Progenitor cell of endocrine pancreas (in vitro differentiated cells): ENCODE data around the gene AMACR. TPM values are rescaled to one million over a fixed set of nuclear protein-coding genes. Genes with fewer than 3 reads are reported as not detected.

ENCODE experiments used
- DNase-seq: peaks from one replicate; pipeline ENCODE4 v3.0.0; 2021; ENCODE audit warnings: low spot score; ENCODE audit not compliant: unreplicated experiment
- H3K27ac Mint-ChIP-seq: 2 replicates; pipeline ENCODE4 v1.8.0; 2021; ENCODE audit warnings: mild to moderate bottlenecking, moderate library complexity, mixed read lengths
- H3K27me3 Mint-ChIP-seq: 2 replicates; pipeline ENCODE4 v1.8.0; 2021; ENCODE audit warnings: mixed read lengths
- H3K36me3 Mint-ChIP-seq: 2 replicates; pipeline ENCODE4 v1.8.0; 2022; ENCODE audit warnings: mixed read lengths; ENCODE audit not compliant: insufficient read depth
- H3K4me1 Mint-ChIP-seq: 2 replicates; pipeline ENCODE4 v1.8.0; 2021; ENCODE audit warnings: low read depth, mixed read lengths
- H3K4me3 Mint-ChIP-seq: 2 replicates; pipeline ENCODE4 v1.8.0; 2021; ENCODE audit warnings: low read depth, mild to moderate bottlenecking, moderate library complexity, mixed read lengths
- H3K9me3 Mint-ChIP-seq: 2 replicates; pipeline ENCODE4 v1.8.0; 2021; ENCODE audit warnings: low read depth, mixed read lengths
- long read RNA-seq: library from polyadenylated mRNA; unstranded; transcript quantifications from one replicate; pipeline ENCODE4 v2.0.0, GENCODE V29; 2020
- total RNA-seq: library from RNA; stranded (reverse); gene quantifications from 2 replicates; pipeline ENCODE4 v1.2.1, GENCODE V29; 2021
- TF ChIP-seq, protein P1 (sequence below): fragments of 200-600 bp; sonication (generic); IDR thresholded peaks from one replicate; pipeline ENCODE4 v1.5.0; 2021; ENCODE audit warnings: antibody characterized with exemption, mild to moderate bottlenecking; ENCODE audit not compliant: unreplicated experiment

Gene AMACR
- 22.0 and 22.1 TPM in 2 replicates for total RNA-seq
- long read RNA-seq, full-length matches to known transcripts = 198 of 201 reads
- long read RNA-seq, partial matches to known transcripts = 1 of 201 reads
- long read RNA-seq, other reads (novel, unspliced or antisense) = 2 of 201 reads

DNA sequence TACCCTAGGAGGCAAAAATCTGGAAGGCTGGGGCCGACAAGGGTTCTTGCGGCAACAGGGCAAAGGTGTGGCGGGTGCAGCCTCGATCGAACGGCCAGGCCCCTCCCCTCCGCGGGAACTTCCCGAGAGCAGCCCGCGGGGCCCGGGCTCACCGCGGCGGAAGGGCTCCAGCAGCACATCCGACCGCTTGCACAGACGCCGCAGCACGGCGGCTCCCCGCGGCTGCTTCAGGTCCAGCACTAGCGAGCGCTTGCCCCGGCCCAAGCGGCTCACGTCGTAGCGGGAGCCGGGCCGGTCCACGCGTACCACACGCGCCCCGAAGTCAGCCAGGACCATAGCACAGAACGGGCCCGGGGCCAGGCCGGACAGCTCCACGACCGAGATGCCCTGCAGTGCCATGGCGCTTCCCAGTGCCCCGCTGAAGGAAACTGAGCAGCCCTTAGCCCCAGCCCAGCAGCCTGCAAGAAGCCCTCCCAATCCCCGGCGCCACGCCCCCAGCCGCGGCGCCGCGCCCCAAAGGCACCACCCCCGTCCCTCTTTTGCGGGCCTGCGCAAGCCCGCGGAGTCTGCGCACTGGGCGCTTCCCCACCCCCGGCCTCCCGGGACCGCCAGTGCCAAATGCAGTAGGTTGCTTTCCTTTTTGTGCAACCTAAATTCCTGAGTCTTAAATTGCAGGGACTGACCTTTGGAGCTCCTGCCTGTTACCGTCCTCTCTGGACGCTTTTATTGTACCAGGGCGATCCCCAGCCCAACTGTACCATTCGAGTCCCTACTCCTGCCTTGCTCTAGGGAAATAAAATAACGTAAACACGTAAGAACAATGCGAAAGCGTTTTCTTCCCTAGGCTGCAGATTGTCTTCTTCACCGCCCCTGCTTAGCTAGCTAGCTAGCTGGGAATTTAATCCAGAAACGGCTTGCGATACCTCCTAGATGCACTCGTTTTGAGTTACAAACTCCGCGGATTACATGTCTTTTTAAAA is at the start of gene AMACR:
Gene AMACR (minus strand): TSS at position 430 of the 980 bp plus-strand sequence. CDS start 31 bp downstream, at position 399.
- Mint-ChIP-seq H3K4me1 (peaks cover 45% of the 10 kb centered on the region), H3K27me3 (no peaks in the 10 kb centered on the region), H3K4me3 (peak within 1 kb of the TSS; percentile 87), H3K36me3 (peaks cover 20% of the 10 kb centered on the region), H3K27ac (peak within 1 kb of the TSS; percentile 99), H3K9me3 (peaks cover 9% of the 10 kb centered on the region)
- DNase-seq = peak; percentile 84
- TF ChIP-seq, protein P1, sequence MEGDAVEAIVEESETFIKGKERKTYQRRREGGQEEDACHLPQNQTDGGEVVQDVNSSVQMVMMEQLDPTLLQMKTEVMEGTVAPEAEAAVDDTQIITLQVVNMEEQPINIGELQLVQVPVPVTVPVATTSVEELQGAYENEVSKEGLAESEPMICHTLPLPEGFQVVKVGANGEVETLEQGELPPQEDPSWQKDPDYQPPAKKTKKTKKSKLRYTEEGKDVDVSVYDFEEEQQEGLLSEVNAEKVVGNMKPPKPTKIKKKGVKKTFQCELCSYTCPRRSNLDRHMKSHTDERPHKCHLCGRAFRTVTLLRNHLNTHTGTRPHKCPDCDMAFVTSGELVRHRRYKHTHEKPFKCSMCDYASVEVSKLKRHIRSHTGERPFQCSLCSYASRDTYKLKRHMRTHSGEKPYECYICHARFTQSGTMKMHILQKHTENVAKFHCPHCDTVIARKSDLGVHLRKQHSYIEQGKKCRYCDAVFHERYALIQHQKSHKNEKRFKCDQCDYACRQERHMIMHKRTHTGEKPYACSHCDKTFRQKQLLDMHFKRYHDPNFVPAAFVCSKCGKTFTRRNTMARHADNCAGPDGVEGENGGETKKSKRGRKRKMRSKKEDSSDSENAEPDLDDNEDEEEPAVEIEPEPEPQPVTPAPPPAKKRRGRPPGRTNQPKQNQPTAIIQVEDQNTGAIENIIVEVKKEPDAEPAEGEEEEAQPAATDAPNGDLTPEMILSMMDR = no peak

- no peak overlapping the region for H3K4me3 Mint-ChIP-seq
- DNase-seq = no peak
- no peak overlapping the region for H3K27ac Mint-ChIP-seq
- H3K36me3 Mint-ChIP-seq = peaks cover 26% of the 10 kb centered on the region
- H3K9me3 Mint-ChIP-seq = peaks cover 10% of the 10 kb centered on the region
- no peaks in the 10 kb centered on the region for H3K4me1 Mint-ChIP-seq
- H3K27me3 Mint-ChIP-seq = no peaks in the 10 kb centered on the region
- TF ChIP-seq, protein P1 = no peak
Observed at GRCh38 chr5:34057569-34057968, 49.7 kb upstream of the AMACR start.

GRCh38 chr5:34057118-34057517 is 49.3 kb upstream of the AMACR start:
- Mint-ChIP-seq H3K9me3 (peaks cover 7% of the 10 kb centered on the region), H3K27ac (no peak overlapping the region), H3K27me3 (no peaks in the 10 kb centered on the region), H3K4me3 (no peak overlapping the region), H3K4me1 (no peaks in the 10 kb centered on the region), H3K36me3 (peaks cover 21% of the 10 kb centered on the region)
- no peak for DNase-seq
- TF ChIP-seq, protein P1 = no peak

GRCh38 chr5:34055667-34056066 is 47.8 kb upstream of the AMACR start:
- Mint-ChIP-seq H3K36me3 (peaks cover 19% of the 10 kb centered on the region), H3K27ac (no peak overlapping the region), H3K9me3 (peaks cover 2% of the 10 kb centered on the region), H3K27me3 (no peaks in the 10 kb centered on the region), H3K4me1 (no peaks in the 10 kb centered on the region), H3K4me3 (no peak overlapping the region)
- TF ChIP-seq, protein P1 = no peak
- no peak for DNase-seq

GRCh38 chr5:34054400-34054729 is 46.5 kb upstream of the AMACR start:
- H3K36me3 Mint-ChIP-seq = peaks cover 21% of the 10 kb centered on the region
- H3K27me3 Mint-ChIP-seq = no peaks in the 10 kb centered on the region
- no peak overlapping the region for H3K4me3 Mint-ChIP-seq

More at GRCh38 chr5:34054400-34054729, 46.5 kb upstream of the AMACR start:
- TF ChIP-seq, protein P1 = no peak
- Mint-ChIP-seq H3K9me3 (no peaks in the 10 kb centered on the region), H3K27ac (no peak overlapping the region), H3K4me1 (no peaks in the 10 kb centered on the region)
- no peak for DNase-seq
